Superior temporal gyrus (tissue), 1 donor: ENCODE measurements around the gene CTNNA3.

Experiments used
- DNase-seq: peaks from one replicate; pipeline ENCODE4 v3.0.0-alpha.2; 2016; ENCODE audit errors: extremely low spot score

The CTNNA3 gene

GRCh38 chr10:67506083-67506756 is 189.8 kb downstream of the CTNNA3 start:
- DNase-seq: no peak

GRCh38 chr10:67492317-67493019 is 203.5 kb downstream of the CTNNA3 start:
- peak; percentile 8 for DNase-seq

DNA sequence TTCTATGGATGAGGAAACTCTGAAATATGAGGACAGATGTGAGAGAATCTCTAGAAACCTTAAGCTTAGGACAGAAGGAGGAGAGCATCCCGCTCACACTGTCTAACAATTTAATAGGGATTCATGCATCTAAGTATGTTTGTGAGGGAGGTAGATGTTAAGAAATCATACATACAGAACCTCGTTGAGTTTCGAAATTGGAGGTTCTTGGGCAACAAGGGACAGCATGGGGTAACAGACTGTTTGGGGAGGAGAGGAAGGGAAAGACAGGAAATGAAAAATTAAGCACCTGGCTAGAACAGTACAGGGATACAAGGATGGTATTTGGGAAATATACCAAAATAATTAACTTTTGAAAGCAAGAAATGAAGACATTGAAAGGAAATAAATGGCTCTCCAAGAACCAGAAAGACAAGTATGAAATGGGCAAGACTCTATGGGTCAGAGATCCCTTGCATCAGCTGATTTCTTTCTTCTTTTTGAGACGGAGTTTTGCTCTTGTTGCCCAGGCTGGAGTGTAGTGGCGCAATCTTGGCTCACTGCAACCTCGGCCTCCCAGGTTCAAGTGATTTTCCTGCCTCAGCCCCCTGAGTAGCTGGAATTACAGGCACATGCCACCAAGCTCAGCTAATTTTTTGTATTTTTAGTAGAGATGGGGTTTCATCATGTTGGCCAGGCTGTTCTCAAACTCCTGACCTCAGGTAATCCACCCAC is 207.9 kb downstream of the CTNNA3 start:
- DNase-seq: no peak

DNA sequence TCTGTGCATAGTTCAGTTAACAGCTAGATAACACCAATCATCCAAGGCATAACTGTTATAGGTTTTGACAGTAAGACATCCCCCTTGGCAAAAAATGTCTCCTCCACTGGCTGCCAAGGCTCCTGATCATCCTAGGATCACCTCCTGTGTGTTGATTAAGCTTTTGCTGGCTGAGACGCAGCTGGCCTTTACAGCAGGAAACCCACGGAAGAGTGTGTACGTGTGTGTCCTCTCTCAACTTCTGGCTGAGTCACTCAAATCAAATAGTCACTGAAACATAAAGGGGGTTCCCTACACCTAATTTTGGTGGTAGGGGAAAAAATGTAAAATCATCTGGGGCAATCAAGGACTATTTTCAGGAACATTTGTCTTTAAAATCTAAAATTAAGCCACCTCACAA is 208.8 kb downstream of the CTNNA3 start:
- DNase-seq: no peak

- DNase-seq: no peak
Measured at GRCh38 chr10:67477868-67478267, 218.1 kb downstream of the CTNNA3 start.

GRCh38 chr10:67476201-67476600 is 219.8 kb downstream of the CTNNA3 start:
- no peak for DNase-seq

DNA sequence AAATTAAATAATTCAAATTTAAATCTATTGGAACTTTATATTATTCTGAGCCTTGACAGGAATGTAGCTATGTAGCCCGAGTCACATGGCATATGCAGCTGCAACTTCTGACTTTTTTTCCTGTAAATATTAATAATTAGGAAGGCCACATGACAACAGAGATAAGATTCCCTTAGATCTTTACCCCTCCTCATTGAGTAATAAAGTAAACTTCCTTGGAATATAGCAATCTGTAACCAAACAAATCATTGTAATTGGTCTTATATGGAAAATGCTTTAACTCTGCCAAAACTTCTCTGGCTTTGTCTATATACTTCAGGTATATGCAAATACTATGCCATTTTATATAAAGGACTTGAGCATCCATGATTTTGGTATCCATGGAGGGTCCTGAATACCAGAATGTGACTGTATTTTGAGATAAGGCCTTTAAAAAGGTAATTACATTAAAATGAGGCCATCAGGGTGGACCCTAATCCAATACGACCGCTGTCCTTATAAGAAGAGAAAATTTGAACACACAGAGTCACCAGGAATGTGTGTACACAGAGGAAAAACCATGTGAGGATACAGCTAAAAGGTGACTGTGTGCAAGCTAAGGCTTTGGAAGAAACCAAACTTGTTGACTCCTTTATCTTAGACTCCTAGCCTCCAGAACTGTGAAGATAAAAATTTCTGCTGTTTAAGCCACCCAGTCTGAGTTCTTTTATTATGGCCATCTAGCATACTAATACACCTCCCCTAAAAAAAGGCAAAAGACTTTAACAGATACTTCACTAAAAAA is 222.0 kb downstream of the CTNNA3 start:
- DNase-seq: no peak

DNA sequence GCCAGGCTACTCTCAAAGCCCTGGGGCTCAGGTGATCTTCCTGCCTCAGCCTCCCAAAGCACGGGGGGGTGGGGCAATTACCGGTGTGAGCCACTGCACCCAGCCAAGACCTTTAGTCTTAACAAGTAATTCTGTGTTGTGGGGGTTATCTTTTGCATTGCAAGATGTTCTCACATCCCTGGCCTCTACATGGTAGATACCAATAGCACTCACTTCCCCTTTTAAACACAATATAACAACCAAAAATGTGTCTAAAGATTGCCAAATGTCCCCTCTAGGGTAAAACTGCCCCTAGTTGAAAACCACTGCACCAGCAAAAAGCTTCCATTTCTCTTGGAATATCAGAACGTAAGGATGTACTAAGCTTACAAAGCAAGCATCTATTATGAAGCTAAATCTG is 225.0 kb downstream of the CTNNA3 start:
- DNase-seq: no peak

- DNase-seq: no peak
Measured at GRCh38 chr10:67464278-67464677, 231.7 kb downstream of the CTNNA3 start.

GRCh38 chr10:67452892-67453291 is 243.1 kb downstream of the CTNNA3 start:
- no peak for DNase-seq

DNA sequence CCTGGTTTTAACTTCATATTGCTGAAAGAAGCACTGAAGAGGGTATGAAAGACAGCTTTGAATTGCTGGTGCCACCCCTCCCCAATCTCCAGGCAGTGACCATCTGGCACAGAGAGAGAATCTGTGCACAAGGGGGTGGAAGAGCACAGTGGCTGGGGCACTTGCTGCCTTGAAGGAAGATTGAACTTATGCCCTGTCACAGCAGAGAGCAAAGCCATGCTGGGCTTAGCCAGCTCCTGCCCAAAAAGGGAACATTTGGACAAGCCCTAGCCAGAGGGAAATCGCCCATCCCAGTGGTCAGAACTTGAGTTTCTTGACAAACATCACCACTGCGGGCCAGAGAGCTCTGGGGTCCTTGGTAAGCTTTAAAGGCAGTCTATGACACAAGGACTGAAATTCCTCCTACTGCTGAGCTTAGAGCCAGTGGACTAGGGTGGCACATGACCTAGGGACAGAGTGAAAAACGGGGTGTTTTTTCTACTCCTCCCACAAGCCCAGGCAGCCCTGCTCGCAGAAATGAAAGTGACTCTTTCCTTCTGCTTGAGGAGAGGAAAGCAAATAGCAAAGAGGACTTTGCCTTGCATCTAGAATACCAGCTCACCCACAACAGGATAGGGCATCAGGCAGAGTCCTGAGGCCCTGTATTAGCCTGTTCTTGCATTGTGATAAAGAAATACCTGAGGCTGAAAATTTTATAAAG is 257.2 kb downstream of the CTNNA3 start:
- no peak for DNase-seq

GRCh38 chr10:67433276-67433675 is 262.7 kb downstream of the CTNNA3 start:
- DNase-seq: no peak

GRCh38 chr10:67402620-67403019 is 293.4 kb downstream of the CTNNA3 start:
- no peak for DNase-seq

DNA sequence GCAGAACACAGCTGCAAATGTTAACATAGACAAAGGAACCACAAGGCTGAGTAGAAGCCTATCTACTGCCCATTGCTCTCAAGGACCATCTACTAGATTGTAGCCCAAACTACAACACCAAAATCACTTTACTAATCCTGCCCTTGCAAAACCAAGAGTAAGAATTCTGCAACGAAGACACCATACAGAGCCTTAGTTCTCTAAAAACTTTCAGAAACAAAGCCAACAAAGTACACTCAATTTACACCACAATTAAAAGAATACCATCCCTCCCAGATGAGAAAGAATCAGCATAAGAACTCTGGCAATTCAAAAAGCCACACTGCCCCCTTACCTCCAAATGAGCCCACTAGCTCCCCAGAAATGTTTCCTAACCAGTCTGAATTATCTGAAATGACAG is 294.3 kb downstream of the CTNNA3 start:
- DNase-seq: no peak

DNA sequence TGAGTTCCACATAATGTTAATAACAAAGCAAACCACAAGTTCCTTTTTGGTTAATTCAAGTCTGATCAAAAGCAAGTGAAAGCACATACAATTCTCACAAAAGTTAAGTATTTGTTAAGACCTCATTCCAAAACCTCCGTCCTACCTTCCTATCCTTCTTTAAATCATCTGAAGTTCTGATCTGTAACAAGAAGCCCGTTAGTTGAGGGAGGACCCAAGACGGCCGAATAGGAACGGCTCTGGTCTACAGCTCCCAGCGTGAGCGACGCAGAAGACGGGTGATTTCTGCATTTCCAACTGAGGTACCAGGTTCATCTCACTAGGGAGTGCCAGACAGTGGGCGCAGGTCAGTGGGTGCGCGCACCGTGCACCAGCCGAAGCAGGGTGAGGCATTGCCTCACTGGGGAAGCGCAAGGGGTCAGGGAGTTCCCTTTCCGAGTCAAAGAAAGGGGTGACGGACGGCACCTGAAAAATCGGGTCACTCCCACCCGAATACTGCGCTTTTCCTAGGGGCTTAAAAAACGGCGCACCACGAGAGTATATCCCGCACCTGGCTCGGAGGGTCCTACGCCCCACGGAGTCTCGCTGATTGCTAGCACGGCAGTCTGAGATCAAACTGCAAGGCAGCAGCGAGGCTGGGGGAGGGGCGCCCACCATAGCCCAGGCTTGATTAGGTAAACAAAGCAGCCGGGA is 309.0 kb downstream of the CTNNA3 start:
- peak; percentile 10 for DNase-seq

DNA sequence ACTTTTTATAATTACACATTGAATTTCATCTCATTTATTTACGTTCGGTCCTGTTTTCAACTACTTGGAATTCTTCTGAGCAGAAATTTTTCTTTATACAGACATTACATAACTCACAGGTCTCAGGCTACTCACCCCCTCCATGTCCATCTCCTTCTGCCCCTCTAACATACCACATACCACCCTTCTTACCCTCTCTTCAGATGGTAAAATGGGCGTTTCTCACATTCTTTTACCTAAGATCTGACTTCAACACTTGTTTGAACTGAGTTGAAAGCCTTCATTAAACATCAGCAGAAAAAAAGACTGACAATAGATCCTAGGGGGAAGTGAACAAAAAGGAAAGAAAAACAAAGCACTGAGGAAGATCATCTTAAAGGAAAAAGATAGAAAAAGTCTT is 309.7 kb downstream of the CTNNA3 start:
- no peak for DNase-seq

GRCh38 chr10:67385566-67385965 is 310.4 kb downstream of the CTNNA3 start:
- DNase-seq: no peak

DNA sequence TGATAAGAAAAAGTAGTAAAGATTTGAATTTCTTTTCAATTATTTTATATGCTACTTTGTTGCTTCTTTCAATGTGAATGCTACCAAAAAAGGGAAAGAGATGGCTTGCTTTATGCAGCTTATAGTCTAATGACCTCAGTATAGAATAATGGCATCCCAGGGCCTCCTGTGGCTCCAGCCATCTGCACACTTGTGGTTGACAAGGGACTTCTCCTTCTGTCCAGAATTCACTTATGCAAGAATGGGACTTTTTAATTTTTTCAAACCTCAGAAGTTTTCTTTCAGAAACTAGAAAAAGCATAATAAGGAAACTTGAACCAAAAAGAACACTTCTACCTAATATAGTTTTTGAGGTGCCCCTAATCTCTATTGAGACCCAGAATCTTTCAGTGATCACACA is 310.9 kb downstream of the CTNNA3 start:
- DNase-seq: no peak

- no peak for DNase-seq
Measured at GRCh38 chr10:67331121-67331910, 364.7 kb downstream of the CTNNA3 start.
